HG02642 (cell line): ENCODE results near the gene SLC24A4.

ENCODE experiments used
- ATAC-seq: cut with Tn5 transposase; IDR thresholded peaks from one replicate; pipeline ENCODE4 v1.9.1; 2021; ENCODE audit warnings: mild to moderate bottlenecking; ENCODE audit not compliant: unreplicated experiment, poor library complexity

Gene SLC24A4, protein sequence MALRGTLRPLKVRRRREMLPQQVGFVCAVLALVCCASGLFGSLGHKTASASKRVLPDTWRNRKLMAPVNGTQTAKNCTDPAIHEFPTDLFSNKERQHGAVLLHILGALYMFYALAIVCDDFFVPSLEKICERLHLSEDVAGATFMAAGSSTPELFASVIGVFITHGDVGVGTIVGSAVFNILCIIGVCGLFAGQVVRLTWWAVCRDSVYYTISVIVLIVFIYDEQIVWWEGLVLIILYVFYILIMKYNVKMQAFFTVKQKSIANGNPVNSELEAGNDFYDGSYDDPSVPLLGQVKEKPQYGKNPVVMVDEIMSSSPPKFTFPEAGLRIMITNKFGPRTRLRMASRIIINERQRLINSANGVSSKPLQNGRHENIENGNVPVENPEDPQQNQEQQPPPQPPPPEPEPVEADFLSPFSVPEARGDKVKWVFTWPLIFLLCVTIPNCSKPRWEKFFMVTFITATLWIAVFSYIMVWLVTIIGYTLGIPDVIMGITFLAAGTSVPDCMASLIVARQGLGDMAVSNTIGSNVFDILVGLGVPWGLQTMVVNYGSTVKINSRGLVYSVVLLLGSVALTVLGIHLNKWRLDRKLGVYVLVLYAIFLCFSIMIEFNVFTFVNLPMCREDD

DNA sequence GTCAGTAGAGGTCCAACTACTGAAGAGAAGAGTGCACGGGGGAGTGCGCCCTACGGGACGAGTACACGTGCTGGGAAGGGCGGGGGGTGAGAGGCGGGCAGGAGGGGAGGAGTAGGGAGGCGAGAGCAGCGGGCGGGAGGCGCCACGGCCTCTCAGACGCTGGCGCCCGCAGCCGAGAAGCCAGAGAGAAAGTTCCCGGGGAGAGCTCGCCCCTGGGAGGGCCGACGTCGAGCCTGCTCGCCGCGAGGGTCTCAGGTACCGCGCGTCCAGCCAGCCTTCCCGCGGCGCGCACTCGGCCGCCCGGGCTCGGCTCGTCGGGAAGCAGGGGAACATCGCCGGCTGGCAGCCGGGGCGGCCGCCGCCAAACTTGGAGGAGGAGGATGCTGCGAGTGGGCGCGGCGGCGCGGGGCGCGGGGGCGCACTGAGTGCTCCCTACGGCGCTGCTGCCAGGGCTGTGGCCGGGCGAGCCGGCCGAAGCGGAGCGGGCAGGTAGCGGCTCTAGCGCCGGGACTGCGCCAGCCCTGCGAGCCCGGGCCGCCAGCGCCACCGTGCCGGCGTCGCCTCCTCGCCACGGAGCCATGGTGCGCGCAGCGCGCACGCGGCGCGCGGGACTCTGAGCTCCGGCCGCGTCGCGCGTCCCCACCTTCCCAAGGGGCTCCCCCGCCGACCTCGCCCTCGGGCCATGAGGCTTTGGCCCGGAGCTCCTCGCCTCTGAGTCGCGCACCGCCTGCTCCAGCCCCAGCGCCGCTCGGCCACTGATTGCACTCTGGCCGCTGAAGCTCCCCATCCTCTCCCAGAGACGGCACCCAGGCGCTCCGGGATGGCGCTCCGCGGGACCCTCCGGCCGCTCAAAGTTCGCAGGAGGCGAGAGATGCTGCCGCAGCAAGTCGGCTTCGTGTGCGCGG lies at the start of gene SLC24A4:
TSS of gene SLC24A4 (plus strand) at position 155 of the 905 bp plus-strand sequence. CDS start at position 821, 666 bp downstream.
- no peak for ATAC-seq

DNA sequence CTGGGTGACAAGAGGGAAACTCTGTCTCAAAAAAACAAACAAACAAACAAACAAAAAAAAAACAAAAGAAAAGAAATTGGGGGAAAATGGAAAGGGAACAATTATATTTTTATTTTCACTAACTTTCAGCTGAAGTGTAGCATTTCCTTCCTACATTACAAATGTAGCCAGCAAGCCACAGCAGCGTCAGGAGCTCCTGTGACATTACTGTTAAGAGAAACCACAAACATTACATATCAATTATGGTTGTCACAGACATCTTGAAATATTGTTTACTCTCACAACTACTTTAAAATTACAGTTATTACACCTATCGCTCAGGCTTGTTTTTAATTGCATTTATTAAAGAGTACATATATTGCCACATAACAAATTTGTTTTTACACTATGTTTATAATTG lies 49.8 kb upstream of the SLC24A4 start:
- no peak for ATAC-seq

DNA sequence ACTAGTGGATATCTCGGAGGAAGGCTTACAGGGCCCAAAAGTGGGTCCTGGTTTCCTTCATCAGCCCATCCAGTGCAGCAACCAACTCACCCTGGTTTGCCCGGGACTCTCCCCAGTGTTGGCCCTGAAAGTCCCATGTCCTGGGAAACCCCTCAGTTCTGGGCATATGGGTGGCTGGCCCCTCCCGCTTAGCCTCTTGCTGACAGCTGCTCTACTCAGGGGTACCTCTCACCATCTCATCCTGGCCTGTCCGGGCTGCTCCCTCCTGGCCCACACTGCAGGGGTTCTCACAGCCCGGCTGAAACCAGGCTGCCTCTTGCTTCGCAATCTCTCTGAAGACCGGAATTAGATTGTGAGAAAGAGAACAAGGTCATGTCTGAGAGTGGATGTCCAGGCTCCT lies 48.9 kb upstream of the SLC24A4 start:
- no peak for ATAC-seq

DNA sequence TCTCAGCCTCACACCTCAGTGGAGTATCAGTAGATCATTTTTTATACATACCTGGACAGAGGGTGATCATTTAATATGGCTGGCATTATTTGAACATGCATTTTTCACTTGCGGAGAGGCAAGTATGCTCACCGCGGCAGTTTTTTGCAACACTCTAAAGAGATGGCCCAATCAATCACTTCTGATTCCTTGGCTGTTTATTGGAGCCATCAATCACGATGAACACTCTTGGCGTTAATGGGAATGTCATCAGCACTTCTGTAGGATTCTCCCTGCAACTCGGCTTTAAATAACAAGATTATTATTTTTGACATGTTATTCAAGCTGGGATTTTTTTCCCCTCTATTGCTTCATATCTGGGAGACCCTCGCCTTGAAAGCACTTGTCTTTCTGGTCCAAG lies 46.9 kb upstream of the SLC24A4 start:
- no peak for ATAC-seq

DNA sequence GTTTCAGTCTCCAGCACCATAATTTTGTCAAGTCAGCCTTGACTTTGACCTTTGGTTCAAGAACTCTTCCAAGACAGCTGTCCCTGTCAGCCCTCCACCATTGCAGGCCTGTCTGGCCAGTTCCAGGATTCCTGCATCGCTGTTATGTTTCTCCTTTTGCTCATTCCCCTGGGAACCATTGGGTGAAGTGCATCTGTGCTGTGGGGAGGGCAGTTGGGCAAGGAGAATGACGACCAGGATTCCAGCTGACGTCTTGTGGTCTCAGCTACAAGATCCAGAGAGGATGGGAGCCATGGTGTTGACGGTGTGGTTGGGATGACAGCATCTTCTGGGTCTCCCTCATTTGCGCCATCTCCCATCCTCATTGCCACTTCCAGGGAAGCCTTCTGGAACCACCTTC lies 45.9 kb upstream of the SLC24A4 start:
- no peak for ATAC-seq

DNA sequence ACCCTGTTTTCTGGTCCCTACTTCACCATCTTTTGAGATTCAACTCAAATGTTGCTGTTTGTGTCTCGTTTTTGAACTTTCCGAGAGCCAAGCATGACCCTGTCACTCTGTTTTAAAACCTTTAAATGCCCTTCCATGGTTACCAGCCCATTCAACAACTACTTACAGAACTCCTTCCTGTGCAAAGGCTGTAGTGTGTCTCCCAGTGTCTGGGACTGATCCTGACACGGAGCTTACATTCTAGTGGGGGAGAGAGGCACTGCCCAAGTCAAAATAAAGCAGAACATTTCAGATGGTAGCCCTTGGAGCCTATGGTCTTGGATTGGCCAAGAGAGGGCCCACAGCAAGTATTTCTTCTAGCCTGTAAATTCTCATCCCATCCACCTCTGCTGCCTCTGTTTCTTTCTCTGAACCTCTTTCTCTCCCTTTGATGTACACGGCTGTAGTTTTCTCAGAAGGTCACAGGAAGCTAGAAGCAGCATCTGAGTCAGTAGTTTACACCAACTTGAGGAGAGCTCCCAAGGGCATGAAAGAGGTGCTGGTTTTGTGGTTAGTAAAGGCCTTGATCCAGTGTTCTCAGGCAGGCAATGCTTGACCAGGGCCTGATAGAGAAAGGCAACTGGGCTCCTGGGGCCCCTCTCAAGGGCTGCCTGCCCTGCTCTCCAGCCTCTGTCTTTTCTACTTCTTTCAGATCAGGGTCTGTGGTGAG lies 42.3 kb upstream of the SLC24A4 start:
- no peak for ATAC-seq

DNA sequence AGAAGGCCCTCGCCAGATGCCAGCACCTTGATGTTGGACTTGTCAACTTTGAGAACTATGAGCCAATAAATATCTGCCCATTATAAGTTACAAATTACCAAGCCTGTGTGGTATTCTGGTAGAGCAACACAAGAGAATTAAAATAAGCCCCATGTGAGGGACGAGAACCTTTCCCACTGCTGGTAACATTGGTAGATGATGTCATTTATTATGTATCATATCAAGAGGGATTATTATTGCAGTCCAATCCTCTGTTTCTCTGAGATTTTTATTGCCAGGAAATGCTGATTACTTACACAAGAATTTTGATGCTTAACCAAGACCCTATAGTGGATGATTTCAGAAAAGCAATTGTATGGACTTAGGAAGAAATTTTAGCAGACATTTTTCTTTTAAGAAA lies 40.3 kb upstream of the SLC24A4 start:
- ATAC-seq: no peak

DNA sequence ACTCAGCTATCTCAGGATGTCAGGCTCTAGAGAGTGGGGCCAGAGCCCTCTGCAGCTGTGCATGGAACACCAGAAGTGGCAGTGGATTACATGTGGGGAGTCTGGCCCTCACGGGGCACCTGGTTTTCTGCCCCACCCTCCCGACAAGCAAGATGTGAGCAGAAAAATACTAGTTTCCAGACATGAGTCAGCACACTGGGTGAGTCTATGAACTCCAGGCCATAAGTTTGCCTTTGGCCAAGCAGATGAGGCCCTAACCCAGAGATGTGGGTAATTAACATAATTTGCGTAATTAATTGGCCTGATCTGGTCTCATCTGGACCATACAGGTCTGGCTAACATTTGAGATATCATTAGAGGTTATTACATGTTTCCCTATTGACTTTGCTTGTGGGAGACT lies 37.7 kb upstream of the SLC24A4 start:
- ATAC-seq: no peak

DNA sequence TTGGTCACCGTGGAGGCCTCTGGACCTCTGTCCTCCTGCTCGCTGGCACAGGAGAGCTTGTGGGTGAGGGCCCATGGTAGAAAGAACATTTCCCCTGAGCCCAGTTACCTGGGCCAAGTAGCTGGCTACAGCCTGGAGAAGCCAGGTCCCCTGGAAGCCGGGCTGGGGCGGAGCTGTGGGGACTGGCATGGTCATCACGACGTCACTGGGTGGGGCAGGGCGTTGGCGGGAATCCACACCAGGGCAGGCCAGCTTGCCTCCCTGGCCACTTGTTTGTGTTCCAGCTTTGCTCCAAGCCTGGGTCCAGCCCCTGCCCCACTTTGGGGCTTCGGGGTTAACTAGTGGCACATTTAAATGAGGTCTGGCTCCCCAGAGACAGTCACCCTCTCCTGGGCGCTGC lies 35.0 kb upstream of the SLC24A4 start:
- ATAC-seq: no peak

DNA sequence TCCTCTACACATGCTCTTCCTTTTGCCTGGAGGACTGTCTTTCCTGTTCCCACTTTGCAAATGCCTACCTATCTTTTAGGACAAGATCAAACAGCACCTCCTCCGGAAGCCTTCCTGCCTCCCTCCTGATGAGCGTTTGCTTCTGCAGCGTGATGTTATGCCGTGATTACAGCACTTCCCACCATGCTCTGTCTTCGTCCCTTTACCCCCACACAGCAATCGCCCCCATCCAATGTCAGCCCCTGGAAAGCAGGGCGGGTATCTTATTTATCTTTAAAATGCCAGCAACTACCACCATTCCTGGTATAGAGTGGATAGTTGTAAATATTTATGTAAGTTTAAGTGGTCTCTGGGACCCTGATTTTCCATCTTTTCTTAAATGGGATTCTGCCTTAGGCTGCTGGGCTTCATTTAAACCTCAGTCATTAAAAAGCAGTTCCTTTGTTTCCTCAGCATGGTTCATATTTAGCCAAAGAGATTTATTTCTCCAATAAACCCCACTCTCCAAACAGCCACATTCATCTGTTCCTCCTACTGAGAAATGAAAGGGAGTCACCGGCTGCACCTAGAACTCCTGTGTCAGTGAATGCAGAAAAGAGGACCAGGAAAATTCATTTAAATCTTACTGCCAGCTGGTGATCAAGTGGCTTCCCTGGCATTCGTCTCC lies 33.8 kb upstream of the SLC24A4 start:
- ATAC-seq: no peak

DNA sequence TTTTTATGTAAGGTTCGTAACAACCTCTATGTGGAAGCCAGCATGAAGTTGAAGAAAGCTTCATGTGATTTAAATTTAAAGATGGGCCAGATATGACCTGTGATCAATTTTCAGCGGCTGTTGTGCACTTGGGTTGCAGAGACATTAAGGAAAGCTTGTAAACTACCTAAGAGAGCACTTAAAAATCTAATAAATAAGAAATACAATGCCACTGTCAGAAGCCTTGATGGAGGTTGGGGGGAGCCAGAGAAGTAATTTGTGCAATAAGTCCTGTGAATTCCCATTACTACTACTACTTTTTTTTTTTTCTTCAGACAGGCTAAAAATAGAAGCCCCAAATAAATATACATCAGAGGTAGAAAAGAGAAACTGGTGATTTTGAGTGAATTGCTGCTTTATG lies 30.3 kb upstream of the SLC24A4 start:
- ATAC-seq: no peak

DNA sequence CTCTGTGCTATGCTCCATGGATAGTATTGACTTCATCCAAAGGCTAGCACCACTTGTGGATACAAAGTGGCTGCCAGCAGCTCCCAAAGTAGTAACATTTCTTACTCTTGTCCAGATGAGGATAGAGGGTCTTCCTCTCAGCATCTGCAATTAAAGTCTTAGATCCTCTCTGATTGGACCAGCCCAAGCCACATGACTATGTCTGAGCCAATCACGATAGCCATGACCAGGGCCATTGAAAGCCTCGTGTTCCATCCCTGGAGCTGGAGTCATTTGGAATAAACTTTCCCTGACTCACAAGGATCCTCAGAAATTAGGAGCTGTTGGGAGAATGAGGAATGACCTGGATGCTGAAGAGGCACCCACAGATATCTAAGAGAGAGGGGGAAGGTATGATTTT lies 28.5 kb upstream of the SLC24A4 start:
- ATAC-seq: no peak

DNA sequence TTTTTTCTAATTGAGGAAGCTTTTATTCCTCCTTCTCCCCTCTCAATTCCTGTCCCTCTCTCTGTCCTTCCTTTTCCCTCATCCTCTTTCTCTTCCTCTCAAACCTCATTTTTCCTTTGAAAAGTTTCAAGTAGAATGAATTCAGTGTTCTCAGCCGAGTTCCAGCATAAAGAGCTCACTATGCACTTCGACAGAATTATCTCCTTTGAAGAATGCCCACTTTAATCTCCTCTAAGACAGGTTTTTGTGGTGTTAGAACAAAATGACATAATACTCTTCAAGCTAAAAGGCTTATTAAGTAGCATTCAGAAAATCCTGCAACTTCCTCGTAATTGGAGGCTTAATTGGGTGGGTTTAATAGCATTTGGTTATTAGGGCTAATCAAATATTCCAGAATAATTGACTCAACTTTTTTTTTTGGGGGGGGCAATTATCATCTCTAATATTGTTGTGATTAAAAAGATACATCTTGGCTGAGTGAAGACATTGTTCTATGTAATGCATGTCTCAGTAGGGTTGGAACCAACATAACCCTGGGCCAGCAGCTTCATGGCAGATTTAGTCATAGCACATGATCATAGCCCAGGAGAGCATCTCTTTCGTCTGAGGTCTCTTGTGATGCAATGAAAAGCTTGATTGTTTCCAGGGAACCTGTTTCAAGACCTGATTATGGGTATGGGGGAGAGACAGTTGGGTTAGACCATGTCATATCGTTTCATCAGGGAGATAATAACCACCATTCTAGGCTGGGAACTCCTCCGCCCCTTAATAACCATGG lies 25.0 kb upstream of the SLC24A4 start:
- ATAC-seq: no peak

DNA sequence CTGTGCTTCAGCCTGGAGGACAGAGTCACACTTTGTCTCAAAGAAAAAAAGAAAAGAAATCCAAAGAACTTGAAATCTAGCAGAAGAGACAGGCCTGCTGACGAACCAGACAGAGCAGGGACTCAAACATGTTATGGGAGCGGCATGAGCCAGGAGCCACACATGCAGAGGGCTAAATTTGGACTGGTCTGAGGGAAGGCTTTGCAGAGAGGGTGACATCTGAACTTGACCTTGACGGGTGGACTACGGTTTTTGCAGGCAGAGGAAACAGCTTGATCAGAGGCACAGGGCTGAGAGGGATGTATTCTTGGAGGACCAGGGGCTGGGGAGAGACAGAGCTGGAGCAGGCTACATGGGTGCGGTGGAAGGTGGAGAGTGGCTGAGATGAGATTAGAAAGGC lies 20.5 kb upstream of the SLC24A4 start:
- ATAC-seq: no peak

DNA sequence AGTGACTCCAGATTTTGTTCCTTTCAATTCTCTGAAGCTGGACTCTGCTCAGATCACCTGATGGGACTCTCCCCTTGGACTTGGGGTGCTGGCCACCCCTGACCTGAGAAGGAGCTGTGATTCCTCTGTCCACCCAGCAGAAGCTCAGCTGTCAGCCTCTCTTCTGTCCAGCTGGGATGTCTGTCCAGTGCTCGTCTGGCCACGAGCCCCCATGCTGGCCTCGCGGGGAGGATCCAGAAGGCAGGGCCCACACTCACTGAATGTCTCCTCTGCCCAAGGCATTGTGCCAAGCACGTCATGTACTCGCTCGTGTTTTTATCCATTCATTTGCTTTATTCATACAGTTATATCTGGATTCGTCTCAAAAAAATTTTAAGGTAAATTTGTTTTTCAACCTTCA lies 14.2 kb upstream of the SLC24A4 start:
- ATAC-seq: no peak

DNA sequence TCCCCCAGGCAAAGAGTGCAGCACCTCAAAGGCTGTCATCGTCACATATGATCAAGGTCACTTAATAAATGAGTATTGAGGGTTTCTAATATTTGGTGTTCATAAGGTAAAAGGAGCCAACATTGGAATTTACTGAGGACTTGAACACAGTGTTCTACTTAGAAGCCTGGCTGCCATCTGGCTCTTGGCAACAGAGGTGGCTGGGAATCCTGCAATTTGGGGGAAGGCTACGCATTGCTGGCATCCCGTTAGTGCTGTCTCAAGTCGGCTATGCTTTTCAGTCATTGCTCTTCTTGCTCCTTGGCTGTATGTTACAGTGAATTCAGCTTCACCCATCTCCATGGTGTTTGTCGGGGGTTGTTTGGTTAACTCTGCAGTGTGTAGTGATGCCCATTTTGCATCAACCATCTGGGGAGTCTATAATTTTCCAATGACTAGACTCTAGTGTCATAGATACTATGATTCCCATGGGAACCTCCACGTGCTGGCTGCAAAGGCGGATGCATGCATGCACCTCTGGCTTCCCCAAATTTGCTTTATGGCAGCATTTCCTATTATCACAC lies 12.9 kb upstream of the SLC24A4 start:
- ATAC-seq: no peak

DNA sequence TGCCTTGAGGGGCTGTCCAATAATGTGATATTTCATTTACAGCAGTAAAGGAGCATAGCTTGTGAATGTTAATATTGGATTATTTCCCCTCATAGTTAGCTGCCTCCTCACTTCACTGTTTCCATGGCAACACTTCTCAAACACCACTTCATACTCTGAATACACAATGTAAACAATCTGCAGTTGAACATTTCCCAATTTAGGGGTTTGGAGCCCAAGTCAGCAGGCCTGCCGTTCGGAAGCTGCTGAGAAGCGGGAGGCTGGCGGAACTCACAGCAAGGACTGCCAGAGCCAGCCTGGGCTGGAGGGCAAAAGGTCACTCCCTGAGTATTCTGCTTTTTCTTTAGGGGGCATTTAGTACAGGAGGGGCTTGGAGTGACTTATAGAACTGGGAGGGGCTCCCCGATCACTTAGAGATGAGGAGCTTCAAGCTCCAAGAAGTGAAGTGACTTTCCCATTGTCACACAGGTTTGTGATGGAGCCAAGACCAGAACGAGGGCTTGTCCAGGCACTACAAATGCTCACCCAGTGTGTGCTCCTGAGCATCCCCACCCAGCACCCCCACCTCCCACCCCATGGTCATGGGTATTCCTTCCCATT lies 12.1 kb upstream of the SLC24A4 start:
- ATAC-seq: no peak

DNA sequence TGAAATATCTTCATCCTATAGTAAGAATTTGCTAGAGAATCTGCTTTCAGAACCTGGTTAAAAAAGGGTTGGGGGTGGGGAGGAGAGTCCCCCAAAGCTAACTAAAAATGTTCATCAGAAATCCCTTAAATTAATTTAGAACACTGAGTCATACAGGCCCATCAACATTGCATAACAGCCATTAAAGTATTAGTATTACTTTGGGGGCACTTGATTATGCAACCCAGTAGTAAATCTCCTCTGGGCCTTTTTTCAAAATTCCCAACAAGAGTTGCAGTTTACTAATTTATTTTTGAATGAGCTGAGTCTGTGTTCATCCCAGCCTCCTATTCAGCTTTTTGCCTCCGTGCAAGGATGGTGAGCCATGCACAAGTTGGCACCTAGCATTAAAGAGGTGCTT lies 8.8 kb upstream of the SLC24A4 start:
- ATAC-seq: no peak
